GM04503 (cell line): ENCODE measurements around the gene MLXIP.
"Not testable (repeated sequence)": the region's sequence is repeated elsewhere in the genome, so short reads cannot be mapped to it uniquely, and the experiment has no call there.

Experiments used
- DNase-seq: peaks from one replicate; pipeline ENCODE4 v3.0.0-alpha.2; 2012; ENCODE audit warnings: low read depth

MLXIP gene, protein sequence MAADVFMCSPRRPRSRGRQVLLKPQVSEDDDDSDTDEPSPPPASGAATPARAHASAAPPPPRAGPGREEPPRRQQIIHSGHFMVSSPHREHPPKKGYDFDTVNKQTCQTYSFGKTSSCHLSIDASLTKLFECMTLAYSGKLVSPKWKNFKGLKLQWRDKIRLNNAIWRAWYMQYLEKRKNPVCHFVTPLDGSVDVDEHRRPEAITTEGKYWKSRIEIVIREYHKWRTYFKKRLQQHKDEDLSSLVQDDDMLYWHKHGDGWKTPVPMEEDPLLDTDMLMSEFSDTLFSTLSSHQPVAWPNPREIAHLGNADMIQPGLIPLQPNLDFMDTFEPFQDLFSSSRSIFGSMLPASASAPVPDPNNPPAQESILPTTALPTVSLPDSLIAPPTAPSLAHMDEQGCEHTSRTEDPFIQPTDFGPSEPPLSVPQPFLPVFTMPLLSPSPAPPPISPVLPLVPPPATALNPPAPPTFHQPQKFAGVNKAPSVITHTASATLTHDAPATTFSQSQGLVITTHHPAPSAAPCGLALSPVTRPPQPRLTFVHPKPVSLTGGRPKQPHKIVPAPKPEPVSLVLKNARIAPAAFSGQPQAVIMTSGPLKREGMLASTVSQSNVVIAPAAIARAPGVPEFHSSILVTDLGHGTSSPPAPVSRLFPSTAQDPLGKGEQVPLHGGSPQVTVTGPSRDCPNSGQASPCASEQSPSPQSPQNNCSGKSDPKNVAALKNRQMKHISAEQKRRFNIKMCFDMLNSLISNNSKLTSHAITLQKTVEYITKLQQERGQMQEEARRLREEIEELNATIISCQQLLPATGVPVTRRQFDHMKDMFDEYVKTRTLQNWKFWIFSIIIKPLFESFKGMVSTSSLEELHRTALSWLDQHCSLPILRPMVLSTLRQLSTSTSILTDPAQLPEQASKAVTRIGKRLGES

DNA sequence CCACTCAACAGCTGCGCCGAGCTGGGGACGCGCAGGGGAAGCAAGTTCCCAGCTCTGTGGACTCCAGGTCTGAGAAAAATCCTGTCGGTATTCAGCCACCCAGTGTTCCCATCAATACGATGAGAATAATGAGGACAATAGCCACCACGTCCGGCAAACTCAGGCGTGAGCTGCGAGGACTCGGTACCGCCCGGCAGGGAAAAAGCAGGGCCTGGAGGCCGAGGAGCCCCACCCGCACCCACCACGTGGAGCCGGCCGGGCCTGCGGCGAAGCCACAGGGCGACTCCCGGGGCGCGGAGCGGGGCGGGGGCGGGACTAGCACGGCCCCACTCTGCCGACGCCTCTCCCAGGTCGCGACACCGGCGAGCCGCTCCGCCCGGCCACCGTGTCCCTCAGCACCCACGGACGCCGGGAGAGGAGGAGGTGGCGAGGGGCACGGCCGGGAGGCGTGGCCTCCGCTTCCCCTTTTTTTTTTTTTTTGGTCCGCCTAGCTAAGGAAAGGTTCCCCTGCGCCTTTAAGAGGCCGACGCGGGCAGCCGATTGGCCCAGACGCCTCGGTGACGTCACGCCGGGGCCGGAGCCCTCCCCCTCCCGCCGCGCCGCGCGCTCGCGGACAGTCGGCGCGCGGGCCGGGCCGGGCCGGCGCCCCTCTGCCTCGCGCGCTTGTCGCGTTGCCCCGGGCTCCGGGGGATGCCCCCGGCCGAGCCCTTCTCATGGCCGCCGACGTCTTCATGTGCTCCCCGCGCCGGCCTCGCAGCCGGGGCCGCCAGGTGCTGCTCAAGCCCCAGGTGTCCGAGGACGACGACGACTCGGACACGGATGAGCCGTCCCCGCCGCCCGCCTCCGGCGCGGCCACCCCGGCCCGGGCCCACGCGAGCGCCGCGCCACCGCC is at the start of gene MLXIP:
Gene MLXIP, plus strand, starts transcription at position 616 of the 892 bp plus-strand sequence. Its CDS starts 98 bp downstream, at position 714.
- peak; percentile 60 for DNase-seq

DNA sequence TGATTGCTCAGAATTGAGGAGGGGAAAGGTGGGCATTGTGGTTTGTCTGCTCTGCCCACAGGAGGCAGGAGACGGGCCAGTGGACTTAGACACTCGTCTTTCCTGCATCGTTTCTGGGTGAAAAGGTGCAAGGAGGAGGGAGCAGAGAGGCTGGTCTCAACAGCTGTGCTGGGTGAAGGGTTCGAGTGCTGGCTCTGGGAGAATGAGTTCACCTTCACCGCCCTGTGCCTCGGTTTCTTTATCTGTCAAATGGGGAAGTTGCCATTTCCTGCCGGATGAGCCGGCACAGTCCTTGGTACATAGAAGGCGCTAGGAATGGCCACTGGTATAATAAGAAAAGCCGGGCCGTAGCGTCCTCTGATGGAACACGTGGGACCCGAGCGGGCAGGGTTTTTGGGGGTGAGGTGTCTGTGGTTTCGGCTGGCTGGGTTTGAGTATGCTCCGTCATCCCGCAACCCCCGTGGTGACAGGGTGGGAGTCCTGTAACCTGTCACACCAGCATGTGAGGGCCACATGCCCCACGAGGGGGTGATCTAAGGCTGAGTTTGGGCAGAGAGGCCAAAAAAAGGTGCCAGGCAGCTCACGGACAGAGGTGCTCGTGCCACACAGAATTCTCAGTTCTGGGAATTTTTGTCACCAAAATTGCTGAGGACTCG is 49.5 kb upstream of the MLXIP start:
- no peak for DNase-seq

DNA sequence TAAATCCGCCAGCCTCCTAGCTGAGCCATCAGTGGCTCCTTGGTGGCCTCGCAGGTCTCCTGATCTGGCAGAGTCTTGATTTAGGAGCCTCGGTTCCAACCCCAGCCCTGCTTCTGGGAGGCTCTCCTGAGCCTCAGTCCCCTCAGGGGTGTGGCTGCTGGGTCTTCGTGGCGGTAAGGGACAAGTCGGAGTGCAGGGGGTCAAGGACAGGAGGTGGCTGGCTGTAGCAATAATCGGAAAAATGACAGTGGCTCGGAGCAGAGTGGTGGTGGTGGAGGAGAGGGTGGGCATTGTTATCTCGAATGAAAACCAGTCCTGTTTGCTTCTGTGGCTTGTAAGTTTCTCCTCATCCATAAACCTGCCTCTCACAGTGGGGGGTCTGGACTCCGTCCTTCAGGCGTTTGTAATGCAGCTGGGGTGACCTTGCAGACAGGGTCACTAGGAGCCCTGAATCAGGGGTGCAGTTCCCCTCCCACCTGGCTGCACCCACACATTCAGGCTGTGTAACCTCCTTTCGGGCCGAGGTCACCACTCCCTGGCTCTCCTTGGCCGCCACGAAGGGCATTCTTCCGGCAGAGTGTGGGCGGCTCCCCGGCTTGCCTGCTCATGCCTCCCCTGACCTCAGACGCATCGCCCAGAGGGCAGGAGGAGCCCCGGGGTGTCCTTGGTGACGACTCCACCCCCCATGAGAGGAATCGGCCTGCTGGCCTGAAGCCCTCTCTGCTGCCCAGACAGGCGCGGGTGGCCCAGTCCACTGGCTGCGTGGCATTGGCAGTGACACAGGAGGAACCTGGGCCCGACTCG is 48.7 kb upstream of the MLXIP start:
- no peak for DNase-seq

DNA sequence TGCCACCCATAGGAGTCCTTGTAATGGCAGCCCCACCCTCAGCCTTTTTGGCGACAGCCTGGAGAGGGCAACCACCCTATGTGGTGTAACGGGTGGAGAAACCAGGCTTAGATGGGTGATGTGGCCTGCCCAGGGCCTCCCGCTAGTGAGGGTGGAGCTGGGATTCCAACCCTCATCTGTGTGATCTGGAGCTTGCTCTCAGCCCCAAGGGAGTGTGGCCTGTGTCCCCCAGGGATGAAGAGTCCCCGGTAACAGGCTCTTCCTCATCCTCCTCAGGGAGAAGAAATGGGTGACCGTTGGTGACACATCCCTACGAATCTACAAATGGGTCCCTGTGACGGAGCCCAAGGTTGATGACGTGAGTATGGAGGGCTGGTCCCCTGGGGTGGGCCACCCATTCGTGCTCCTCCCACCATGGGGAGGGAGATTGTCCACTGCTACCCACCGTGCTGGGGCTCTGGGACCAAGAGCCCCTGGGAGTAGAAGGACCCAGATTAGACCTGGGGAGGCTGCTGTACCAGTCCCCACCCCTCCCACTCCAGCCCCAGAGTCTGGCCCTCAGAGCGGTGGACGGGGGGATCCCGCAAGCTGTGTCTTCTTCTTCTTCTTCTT is 48.0 kb upstream of the MLXIP start:
- no peak for DNase-seq

DNA sequence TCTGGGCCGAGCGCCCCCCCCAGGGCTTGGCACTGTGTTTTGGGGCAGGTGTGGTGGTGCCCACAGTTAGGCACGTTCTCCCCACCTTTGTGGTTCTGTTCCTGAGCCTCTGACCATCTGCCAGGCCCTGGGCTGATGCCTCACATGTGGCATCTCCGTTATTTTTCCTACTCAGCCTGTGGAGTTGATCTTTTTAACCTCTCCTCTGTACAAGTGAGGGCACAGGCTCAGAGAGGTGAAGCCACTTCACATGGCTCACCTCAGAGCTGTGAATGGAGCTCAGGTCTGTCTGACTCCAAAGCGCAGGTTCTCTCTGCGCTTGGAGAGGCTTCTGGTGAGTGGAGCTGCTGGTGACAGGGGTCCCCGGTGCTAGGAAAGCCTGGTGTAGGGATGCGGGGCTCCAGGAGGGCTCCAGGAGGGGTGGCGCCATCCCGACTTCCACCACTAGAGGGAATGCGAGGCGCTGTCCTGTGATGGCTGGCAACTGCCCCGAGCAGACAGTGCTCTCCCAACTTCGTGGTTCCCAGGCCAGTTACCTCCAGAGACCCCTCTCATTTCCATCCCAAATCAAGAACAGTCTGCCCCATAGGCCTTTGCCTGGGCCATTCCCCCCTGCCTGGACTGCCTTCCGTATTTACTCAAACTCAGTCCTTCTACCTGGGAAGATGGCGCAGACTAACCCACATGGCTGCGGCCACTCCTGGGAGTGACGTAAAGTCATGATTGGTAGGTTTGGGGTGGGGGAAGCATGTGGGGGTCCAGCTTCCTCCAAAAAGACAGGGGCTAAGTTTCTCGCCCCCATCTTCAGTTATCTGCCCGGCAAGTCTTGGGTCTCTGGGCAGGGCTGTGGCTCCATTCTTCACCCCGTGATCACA is 47.0 kb upstream of the MLXIP start:
- DNase-seq = no peak

DNA sequence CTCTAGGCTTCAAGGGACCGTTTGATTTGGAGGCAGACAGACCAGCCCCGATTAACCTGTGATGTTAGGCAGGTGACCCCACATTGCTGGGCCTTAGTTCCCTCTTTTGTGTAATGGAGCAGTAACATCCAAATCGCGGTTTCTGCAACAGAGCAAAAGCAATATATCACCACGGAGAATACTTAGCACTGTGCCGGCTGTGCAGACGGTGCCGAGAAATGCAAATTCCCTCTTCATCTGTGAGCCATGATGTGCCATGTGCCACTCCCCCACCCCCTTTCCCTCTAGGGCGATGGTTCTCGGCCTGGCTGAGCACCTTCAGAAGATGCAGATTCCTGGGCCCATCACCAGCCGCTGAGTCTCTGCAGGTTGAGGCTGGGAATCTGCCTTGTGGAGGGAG is 46.0 kb upstream of the MLXIP start:
- DNase-seq = no peak

DNA sequence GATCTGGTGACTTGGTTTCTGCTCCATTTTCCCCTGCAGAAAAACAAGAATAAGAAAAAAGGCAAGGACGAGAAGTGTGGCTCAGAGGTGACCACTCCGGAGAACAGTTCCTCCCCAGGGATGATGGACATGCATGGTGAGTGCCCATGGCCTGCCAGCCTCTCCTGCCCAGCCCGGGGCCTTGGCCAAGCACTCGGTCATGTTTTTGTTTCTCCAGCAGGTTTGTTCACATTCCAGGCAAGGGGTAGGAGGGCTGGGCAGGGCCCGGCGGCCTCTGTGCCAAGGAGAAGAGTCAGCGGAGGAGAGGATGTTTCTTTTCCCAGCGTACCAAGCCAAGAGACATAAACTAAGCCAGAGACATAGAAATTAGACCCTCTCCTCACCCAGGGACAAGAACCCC is 43.3 kb upstream of the MLXIP start:
- no peak for DNase-seq

DNA sequence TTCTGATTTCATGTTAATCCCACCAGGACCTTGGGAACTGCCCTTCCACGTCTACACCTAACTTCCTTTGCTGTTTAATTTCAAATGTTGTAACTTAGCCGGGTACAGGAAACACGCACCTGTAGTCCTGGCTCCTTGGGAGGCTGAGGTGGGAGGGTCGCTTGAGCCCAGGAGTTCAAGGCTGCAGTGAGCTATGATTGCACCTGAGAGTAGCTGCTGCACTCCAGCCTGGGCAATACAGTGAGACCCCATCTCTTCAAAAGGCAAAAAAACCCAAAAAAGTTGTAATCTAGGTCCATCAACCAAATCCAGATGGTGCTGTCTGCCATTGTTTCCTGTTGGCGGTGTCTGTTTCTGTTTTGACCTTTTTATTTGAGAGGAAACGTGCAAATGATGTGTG is 42.4 kb upstream of the MLXIP start:
- DNase-seq = no peak

DNA sequence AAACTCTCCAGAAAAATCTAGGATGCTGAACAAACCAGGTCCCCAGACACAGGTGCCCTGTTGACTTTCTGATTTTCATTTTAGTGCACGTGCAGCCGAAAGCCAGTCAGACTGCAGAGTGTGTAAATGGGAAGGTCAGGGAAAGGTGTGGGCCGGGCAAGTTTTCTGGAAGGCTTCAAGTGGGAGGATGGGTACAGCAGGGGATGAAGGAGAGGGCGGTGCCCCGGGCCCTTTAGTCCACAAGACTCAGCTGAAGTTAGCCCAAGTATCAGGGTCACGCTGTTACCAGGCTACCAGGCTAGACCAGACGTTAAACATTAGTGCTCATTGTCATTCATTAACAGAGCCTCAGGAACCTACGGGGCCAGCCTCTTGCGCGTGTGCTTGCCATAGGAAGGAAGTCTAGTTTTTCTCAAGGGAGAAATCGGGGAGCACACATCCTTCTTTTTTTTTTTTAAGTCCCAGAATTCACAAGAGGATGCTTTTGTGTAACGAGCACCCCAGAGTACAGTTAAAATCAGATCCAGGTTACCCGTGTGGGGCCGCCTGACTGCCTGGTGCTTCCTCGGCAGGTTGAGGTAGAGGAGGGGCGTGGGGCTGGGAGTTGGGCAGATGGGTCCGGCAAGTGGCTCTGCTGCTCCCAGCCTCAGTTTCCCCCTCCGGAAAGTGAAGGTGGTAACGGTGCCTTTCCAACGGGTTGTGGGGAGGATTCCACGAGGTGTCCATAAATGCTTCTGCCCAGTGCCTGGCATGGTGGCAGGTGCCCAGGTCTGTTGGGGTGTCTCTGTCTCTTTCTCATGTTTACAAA is 37.8 kb upstream of the MLXIP start:
- DNase-seq = no peak

DNA sequence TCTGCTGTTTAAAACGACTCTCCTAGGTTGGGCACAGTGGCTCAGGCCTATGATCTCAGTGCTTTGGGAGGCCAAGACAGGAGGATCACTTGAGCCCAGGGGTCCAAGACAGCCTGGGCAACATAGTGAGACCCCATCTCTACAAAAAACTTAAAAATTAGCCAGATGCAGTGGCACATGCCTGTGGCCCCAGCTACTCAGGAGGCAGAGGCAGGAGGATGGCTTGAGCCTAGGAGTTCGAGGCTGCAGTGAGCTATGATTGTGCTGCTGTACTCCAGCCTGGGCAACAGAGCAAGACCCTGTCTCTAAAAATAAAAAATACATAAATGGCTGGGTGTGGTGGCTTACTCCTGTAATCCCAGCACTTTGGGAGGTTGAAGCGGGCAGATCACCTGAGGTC is 37.1 kb upstream of the MLXIP start:
- DNase-seq = not testable (repeated sequence)

DNA sequence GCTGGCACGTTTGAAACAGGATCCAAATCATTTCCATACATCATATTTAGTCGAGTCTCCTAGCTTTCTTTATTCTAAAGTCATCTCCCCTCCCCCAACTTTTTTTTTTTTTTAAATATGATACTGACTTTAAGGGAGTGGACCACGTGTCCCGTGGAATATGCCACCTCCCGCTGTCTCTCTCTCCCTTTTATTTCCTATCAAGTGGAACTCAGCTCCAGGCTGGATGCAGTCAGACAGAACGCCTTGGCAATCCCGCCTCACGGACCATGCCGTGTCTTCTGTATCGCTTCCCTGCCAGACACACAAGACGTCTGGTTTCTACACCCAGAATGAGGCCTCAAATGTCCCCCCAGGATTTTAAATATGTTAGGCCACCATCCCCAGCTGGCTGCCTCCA is 35.6 kb upstream of the MLXIP start:
- no peak for DNase-seq

DNA sequence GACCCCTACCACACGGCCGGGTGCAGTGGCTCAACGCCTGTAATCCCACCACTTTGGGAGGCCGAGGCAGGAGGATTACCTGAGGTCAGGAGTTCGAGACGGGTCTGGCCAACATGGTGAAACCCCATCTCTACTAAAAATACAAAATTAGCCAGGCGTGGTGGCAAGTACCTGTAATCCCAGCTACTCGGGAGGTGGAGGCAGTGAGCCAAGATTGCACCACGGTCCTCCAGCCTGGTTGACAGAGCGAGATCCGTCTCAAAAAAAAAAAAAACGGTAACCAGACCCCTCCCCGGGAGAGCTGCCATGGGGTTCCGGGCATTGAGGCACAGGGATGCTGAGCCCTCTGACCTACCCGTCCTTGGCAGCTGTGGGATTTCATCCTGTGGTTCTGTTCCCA is 35.1 kb upstream of the MLXIP start:
- no peak for DNase-seq

DNA sequence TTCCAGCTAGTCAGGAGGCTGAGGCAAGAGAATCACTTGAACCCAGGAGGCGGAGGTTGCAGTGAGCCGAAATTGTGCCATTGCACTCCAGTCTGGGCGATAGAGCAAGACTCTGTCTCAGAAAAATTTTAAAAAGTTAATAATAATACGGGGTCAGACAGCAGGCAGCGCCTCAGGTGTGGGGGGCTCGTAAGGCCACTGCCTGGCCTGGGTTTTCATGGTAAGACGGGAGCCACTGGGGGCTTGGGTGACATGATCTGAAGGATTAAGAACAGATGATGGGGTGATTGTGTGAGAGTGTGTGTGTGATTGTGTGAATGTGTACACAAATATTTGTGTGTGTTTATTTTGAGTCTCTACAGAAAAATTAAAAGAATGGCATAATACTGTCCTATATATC is 33.3 kb upstream of the MLXIP start:
- DNase-seq = no peak

DNA sequence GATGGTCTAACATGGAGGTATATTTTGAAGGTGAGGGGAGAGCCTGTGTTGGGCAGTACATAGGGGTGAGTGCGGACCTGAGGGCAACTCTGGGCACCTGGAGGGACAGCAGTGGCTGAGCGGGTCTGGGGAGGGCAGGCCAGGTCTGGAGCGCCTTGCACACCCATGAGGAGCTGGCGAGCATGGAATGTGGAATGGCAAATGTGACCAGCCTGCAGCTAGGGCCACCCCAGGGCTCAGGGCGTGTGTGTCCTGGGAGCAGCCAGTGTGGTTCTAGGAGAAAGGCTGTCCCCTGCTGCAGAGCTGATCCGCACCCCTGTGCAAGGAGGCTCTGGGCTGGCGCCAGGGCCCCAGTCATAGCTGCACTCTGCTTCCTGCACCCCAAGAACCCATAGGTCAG is 32.4 kb upstream of the MLXIP start:
- no peak for DNase-seq

DNA sequence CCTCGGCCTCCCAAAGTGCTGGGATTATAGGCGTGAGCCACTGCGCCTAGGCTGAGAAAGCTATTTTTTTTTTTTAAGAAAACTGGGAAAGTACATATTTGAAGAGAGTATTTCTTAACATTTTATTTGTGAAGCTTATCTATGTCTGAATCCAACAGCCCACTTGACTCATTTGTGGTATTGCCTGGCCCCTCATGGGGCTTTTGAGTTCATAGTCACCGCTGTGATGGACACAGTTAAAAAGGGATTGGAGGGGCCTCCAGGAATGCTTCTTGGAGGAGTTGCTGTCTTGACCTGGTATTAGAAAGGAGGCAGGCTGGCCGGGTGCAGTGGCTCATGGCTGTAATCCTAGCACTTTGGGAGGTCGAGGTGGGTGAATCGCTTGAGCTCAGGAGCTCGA is 30.4 kb upstream of the MLXIP start:
- DNase-seq = no peak

DNA sequence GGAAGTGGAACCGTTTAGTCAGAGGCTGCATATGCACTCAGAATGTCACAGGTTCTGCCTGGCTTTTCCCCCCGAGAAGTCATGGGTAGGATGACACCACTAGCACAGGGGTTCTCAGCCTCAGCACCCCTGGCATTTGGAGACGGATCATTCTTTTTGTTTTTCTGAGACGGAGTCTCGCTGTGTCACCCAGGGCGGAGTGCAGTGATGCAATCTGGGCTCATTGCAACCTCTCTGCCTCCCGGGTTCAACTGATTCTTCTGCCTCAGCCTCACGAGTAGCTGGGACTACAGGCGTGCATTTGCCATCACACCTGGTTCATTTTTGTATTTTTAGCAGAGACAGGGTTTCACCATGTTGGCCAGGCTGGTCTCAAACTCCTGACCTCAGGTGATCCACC is 28.7 kb upstream of the MLXIP start:
- DNase-seq = no peak

DNA sequence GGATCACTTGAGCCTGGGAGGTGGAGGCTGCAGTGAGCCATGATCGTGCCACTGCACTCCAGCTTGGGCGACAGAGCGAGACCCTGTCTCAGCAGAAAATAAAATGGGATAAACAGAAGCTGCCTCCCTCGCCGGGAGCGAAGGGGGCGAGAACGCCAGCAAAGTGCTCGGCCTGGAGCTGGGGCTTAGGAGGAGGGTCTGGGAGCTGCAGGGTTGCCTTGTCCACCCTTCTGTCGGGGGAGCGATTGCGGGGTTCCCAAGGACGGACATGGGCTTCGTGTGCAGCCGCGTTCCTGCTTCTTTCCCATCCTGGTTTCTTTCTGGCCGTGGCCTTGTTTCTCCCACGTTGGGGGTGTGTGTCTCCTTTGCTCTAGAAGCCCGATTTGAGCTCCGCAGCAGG is 27.9 kb upstream of the MLXIP start:
- no peak for DNase-seq

DNA sequence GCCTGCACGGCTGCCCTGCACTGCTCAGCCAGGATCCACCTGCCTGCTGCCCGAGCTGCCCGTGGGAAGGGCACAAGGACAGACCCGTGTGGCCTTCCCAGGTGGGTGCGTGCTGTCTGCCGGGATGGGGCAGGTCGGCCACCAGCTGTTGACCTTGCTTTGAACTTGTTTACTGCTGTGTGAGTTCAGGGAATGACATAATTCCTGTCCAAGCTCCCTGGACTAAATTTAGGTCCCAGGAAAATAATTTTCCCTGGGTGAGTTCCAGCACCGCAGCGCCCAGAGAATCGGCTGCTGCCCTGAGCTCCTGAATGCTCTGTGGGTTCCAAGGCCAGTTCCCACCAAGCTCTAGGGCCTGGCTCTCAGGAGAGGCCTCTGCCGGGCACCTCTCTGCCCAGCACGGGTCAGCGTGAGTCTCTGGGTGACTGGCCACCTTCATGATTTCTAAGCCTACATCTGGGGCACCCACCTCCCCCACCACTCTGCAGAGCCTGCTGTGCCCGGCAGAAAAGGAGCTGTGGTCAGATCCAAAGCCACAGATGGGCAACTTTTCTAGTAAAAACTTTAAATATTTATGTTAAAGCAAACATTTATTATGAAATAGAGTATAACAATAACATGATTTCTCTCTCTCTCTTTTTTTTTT is 27.2 kb upstream of the MLXIP start:
- DNase-seq = no peak
